OCI-LY1 (cell line): ENCODE measurements around the gene PLCB4.

ENCODE experiments used
- H2AFZ ChIP-seq: fragments of 200-600 bp; sonication (generic), shearing (Covaris generic); 2 replicates; pipeline ENCODE4 v1.6.0; 2014; ENCODE audit warnings: antibody characterized with exemption, mild to moderate bottlenecking, low read length
- H3F3A ChIP-seq: fragments of 200-600 bp; sonication (generic), shearing (Covaris generic); 2 replicates; pipeline ENCODE4 v1.6.0; 2014; ENCODE audit warnings: mild to moderate bottlenecking, antibody characterized with exemption, low read length, moderate library complexity; ENCODE audit not compliant: insufficient read depth
- H3K27ac ChIP-seq: fragments of 200-600 bp; sonication (generic); 2 replicates; pipeline ENCODE4 v1.5.1; 2014; ENCODE audit warnings: low read length, mixed run types, mild to moderate bottlenecking, low read depth; ENCODE audit not compliant: poor library complexity, severe bottlenecking
- H3K27me3 ChIP-seq: fragments of 200-600 bp; sonication (generic); 2 replicates; pipeline ENCODE4 v1.6.0; 2014; ENCODE audit warnings: antibody characterized with exemption, mild to moderate bottlenecking, low read length, moderate library complexity; ENCODE audit not compliant: insufficient read depth
- H3K36me3 ChIP-seq: fragments of 200-600 bp; sonication (generic); 2 replicates; pipeline ENCODE4 v1.6.1; 2014; ENCODE audit warnings: mild to moderate bottlenecking, antibody characterized with exemption, low read length, moderate library complexity, mixed read lengths; ENCODE audit not compliant: insufficient read depth
- H3K4me1 ChIP-seq: fragments of 200-600 bp; sonication (generic); 2 replicates; pipeline ENCODE4 v1.5.1; 2014; ENCODE audit warnings: mild to moderate bottlenecking, low read length, moderate library complexity; ENCODE audit not compliant: insufficient read depth, severe bottlenecking
- H3K4me2 ChIP-seq: fragments of 200-600 bp; sonication (generic), shearing (Covaris generic); 2 replicates; pipeline ENCODE4 v1.6.1; 2014; ENCODE audit warnings: low read length
- H3K4me3 ChIP-seq: fragments of 200-600 bp; sonication (generic); 2 replicates; pipeline ENCODE4 v1.5.1; 2014; ENCODE audit warnings: low read length, low read depth, mild to moderate bottlenecking, mixed read lengths; ENCODE audit not compliant: poor library complexity, severe bottlenecking
- H3K79me2 ChIP-seq: fragments of 200-600 bp; shearing (Covaris generic); 2 replicates; pipeline ENCODE4 v1.6.1; 2016; ENCODE audit warnings: mixed run types, low read length, mixed read lengths; ENCODE audit not compliant: insufficient read depth
- H3K9ac ChIP-seq: fragments of 200-600 bp; sonication (generic), shearing (Covaris generic); 2 replicates; pipeline ENCODE4 v1.6.1; 2014; ENCODE audit warnings: mild to moderate bottlenecking, low read length, mixed read lengths
- H3K9me2 ChIP-seq: fragments of 200-600 bp; sonication (generic), shearing (Covaris generic); 2 replicates; pipeline ENCODE4 v1.6.1; 2014; ENCODE audit warnings: low read depth, mild to moderate bottlenecking, low read length, mixed read lengths
- H3K9me3 ChIP-seq: fragments of 200-600 bp; shearing (Covaris generic); 2 replicates; pipeline ENCODE4 v1.6.1; 2014; ENCODE audit warnings: low read length, mixed read lengths
- H4K20me1 ChIP-seq: fragments of 200-600 bp; sonication (generic), shearing (Covaris generic); 2 replicates; pipeline ENCODE4 v1.6.0; 2016; ENCODE audit warnings: mild to moderate bottlenecking, low read length; ENCODE audit not compliant: insufficient read depth
- EZH2 ChIP-seq: fragments of 200-600 bp; sonication (generic), shearing (Covaris generic); IDR thresholded peaks from 2 replicates; pipeline ENCODE4 v1.8.0; 2017; ENCODE audit warnings: borderline replicate concordance, mixed run types, mild to moderate bottlenecking, antibody characterized with exemption, low read length, moderate library complexity, mixed read lengths
- TF ChIP-seq, protein P1 (sequence below): fragments of 200-600 bp; sonication (generic), shearing (Covaris generic); IDR thresholded peaks from 2 replicates; pipeline ENCODE4 v1.5.1; 2017; ENCODE audit warnings: mild to moderate bottlenecking, antibody characterized with exemption, low read length, moderate library complexity, mixed read lengths

PLCB4 gene

DNA sequence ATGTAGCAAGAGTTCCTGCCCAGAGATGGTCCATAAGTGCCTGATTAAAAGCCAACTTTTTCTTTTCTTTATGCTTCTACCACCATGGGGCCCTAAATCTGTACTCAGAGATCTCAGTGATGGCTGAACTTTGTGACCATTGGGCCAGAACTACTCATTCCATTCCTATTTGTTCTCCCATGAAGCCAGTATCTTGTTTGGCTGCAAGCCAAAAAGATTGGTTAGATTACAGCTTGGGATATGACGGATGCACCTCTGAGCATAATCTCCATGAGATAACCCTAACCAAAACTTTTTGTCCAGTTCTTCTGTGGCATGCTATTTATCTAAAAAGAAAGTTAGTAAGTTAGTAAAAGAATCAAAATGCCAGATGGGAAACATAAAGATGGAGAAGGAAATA lies 72.2 kb downstream of the PLCB4 start:
- H3K79me2 ChIP-seq: no peaks in the 10 kb centered on the region
- no peaks in the 10 kb centered on the region for H3K27me3 ChIP-seq
- H3K9ac ChIP-seq: no peak overlapping the region
- H3K9me3 ChIP-seq: no peaks in the 10 kb centered on the region
- H3K9me2 ChIP-seq: no peaks in the 10 kb centered on the region
- H3K36me3 ChIP-seq: no peaks in the 10 kb centered on the region
- no peak overlapping the region for H2AFZ ChIP-seq
- TF ChIP-seq, protein P1, sequence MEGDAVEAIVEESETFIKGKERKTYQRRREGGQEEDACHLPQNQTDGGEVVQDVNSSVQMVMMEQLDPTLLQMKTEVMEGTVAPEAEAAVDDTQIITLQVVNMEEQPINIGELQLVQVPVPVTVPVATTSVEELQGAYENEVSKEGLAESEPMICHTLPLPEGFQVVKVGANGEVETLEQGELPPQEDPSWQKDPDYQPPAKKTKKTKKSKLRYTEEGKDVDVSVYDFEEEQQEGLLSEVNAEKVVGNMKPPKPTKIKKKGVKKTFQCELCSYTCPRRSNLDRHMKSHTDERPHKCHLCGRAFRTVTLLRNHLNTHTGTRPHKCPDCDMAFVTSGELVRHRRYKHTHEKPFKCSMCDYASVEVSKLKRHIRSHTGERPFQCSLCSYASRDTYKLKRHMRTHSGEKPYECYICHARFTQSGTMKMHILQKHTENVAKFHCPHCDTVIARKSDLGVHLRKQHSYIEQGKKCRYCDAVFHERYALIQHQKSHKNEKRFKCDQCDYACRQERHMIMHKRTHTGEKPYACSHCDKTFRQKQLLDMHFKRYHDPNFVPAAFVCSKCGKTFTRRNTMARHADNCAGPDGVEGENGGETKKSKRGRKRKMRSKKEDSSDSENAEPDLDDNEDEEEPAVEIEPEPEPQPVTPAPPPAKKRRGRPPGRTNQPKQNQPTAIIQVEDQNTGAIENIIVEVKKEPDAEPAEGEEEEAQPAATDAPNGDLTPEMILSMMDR: no peak
- TF ChIP-seq EZH2: no peak
- H3K4me3 ChIP-seq: no peak overlapping the region
- H3F3A ChIP-seq: no peaks in the 10 kb centered on the region
- no peak overlapping the region for H3K4me2 ChIP-seq
- H3K4me1 ChIP-seq: no peaks in the 10 kb centered on the region
- no peaks in the 10 kb centered on the region for H4K20me1 ChIP-seq
- H3K27ac ChIP-seq: no peak overlapping the region

DNA sequence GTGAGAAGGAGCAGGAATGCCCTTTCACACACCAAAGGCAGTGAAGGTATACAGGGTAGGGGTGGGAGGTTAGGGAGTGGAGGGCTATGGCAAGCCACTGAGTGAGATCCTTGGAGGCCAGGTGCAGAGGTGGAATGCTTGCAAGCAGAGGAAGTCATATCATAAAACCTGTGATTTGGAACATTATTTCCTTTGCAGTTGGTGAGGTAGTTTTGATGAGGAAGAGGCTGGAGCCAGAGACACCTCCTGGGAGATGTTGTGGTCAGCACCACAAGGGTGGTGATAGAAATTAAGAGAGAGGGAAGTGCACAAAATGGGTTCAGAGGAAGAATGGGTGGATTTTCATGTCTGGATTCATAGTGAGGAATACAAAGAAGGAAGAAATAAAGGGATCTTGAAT lies 73.0 kb downstream of the PLCB4 start:
- Histone ChIP-seq H3K9me2 (no peaks in the 10 kb centered on the region), H3K4me3 (no peak overlapping the region), H3K79me2 (no peaks in the 10 kb centered on the region), H3K27ac (no peak overlapping the region), H3K36me3 (no peaks in the 10 kb centered on the region), H4K20me1 (no peaks in the 10 kb centered on the region), H3K9me3 (no peaks in the 10 kb centered on the region), H3K27me3 (no peaks in the 10 kb centered on the region), H3K4me2 (no peak overlapping the region), H3K9ac (no peak overlapping the region), H3K4me1 (no peaks in the 10 kb centered on the region), H3F3A (no peaks in the 10 kb centered on the region), H2AFZ (no peak overlapping the region)
- no peak for TF ChIP-seq EZH2
- TF ChIP-seq, protein P1: no peak

GRCh38 chr20:9142809-9143208 lies 73.9 kb downstream of the PLCB4 start:
- Histone ChIP-seq H3K27me3 (no peaks in the 10 kb centered on the region), H3K9ac (no peak overlapping the region), H3K4me2 (no peak overlapping the region), H3K9me3 (no peaks in the 10 kb centered on the region), H3F3A (no peaks in the 10 kb centered on the region), H3K4me1 (no peaks in the 10 kb centered on the region), H3K4me3 (no peak overlapping the region), H3K79me2 (no peaks in the 10 kb centered on the region), H2AFZ (no peak overlapping the region), H3K27ac (no peak overlapping the region), H3K9me2 (no peaks in the 10 kb centered on the region), H4K20me1 (no peaks in the 10 kb centered on the region), H3K36me3 (no peaks in the 10 kb centered on the region)
- TF ChIP-seq EZH2: no peak
- TF ChIP-seq, protein P1: no peak
